Liver (tissue), 9 donors: ENCODE data around the gene PPP2R5C. TPM values are rescaled to one million over a fixed set of nuclear protein-coding genes. Genes with fewer than 3 reads are reported as not detected.

ENCODE experiments used
- DNase-seq: peaks from one replicate; pipeline ENCODE4 v3.0.0-alpha.2; 2017; ENCODE audit warnings: low spot score
- H3K27ac ChIP-seq, 2 donors: one replicate each; pipeline ENCODE4 v1.7.0; 2013; ENCODE audit warnings: inconsistent platforms in 2 of 2, low read length in 2 of 2, control low read depth in 1 of 2, low read depth in 1 of 2, mild to moderate bottlenecking in 1 of 2
- H3K27me3 ChIP-seq, 4 donors: one replicate each; pipeline versions ENCODE4 v1.6.1 to v1.7.0; 2013; ENCODE audit warnings: low read length in 3 of 4, inconsistent platforms in 1 of 4, mild to moderate bottlenecking in 1 of 4, moderate library complexity in 1 of 4; ENCODE audit not compliant: control insufficient read depth in 4 of 4, insufficient read depth in 4 of 4
- H3K36me3 ChIP-seq, 4 donors: one replicate each; pipeline versions ENCODE4 v1.6.1 to v1.7.0; 2013; ENCODE audit warnings: low read length in 3 of 4, mild to moderate bottlenecking in 3 of 4, low read depth in 1 of 4, moderate library complexity in 1 of 4; ENCODE audit not compliant: control insufficient read depth in 4 of 4, insufficient read depth in 3 of 4
- H3K4me1 ChIP-seq, 4 donors: one replicate each; pipeline versions ENCODE4 v1.6.1 to v1.7.0; 2013; ENCODE audit warnings: low read length in 3 of 4, mild to moderate bottlenecking in 3 of 4, moderate library complexity in 1 of 4; ENCODE audit not compliant: control insufficient read depth in 4 of 4, insufficient read depth in 4 of 4
- H3K4me3 ChIP-seq, 3 donors: one replicate each; pipeline versions ENCODE4 v1.6.1 to v1.7.0; 2013; ENCODE audit warnings: low read length in 3 of 3, control low read depth in 1 of 3, low read depth in 1 of 3, mild to moderate bottlenecking in 1 of 3
- H3K9ac ChIP-seq, 2 donors: one replicate each; pipeline ENCODE4 v1.7.0; 2013; ENCODE audit warnings: low read length in 2 of 2, mild to moderate bottlenecking in 2 of 2, moderate library complexity in 2 of 2, control low read depth in 1 of 2, low read depth in 1 of 2
- H3K9me3 ChIP-seq, 4 donors: one replicate each; pipeline versions ENCODE4 v1.6.1 to v1.7.0; 2013; ENCODE audit warnings: low read length in 3 of 4; ENCODE audit not compliant: control insufficient read depth in 4 of 4
- ATF3 ChIP-seq: IDR thresholded peaks from 2 replicates; pipeline ENCODE4 v1.6.1; 2016; ENCODE audit warnings: antibody characterized with exemption
- CTCF ChIP-seq: fragments of 150-350 bp; IDR thresholded peaks from 2 replicates; pipeline ENCODE4 v1.5.1; 2017; ENCODE audit warnings: improper control_type of control experiment, low read depth, low read length; ENCODE audit not compliant: missing input control
- EGR1 ChIP-seq, 2 donors: IDR thresholded peaks; 2 replicates each; pipeline ENCODE4 v1.6.1; 2016 to 2018; ENCODE audit warnings: antibody characterized with exemption in 2 of 2, low read depth in 2 of 2
- FOXA1 ChIP-seq: IDR thresholded peaks from 2 replicates; pipeline ENCODE4 v1.6.1; 2016; ENCODE audit warnings: antibody characterized with exemption
- FOXA2 ChIP-seq: IDR thresholded peaks from 2 replicates; pipeline ENCODE4 v1.6.1; 2016; ENCODE audit warnings: antibody characterized with exemption
- GABPA ChIP-seq, 2 donors: IDR thresholded peaks in 1 of 2; conservative IDR thresholded peaks in 1 of 2; 2 replicates each; pipeline ENCODE4 v1.6.1; 2016; ENCODE audit warnings: antibody characterized with exemption in 2 of 2, mild to moderate bottlenecking in 1 of 2, moderate library complexity in 1 of 2
- HNF4A ChIP-seq, 2 donors: conservative IDR thresholded peaks; 2 replicates each; pipeline ENCODE4 v1.6.1; 2016; ENCODE audit warnings: antibody characterized with exemption in 2 of 2, mild to moderate bottlenecking in 2 of 2
- HNF4G ChIP-seq: IDR thresholded peaks from 2 replicates; pipeline ENCODE4 v1.6.1; 2016; ENCODE audit warnings: antibody characterized with exemption
- JUND ChIP-seq, 2 donors: IDR thresholded peaks; 2 replicates each; pipeline ENCODE4 v1.6.1; 2016; ENCODE audit warnings: antibody characterized with exemption in 2 of 2
- MAX ChIP-seq: IDR thresholded peaks from 2 replicates; pipeline ENCODE4 v1.6.1; 2016; ENCODE audit warnings: antibody characterized with exemption
- NR2F2 ChIP-seq: IDR thresholded peaks from 2 replicates; pipeline ENCODE4 v1.6.1; 2016; ENCODE audit warnings: antibody characterized with exemption
- RAD21 ChIP-seq, 2 donors: IDR thresholded peaks; 2 replicates each; pipeline ENCODE4 v1.6.1; 2016; ENCODE audit warnings: antibody characterized with exemption in 2 of 2, mild to moderate bottlenecking in 2 of 2
- REST ChIP-seq: IDR thresholded peaks from 2 replicates; pipeline ENCODE4 v1.6.1; 2016; ENCODE audit warnings: antibody characterized with exemption, mild to moderate bottlenecking
- RXRA ChIP-seq, 2 donors: IDR thresholded peaks; 2 replicates each; pipeline ENCODE4 v1.6.1; 2017 to 2018; ENCODE audit warnings: antibody characterized with exemption in 2 of 2, mild to moderate bottlenecking in 1 of 2
- SP1 ChIP-seq: IDR thresholded peaks from 2 replicates; pipeline ENCODE4 v1.6.1; 2018; ENCODE audit warnings: antibody characterized with exemption, mild to moderate bottlenecking
- TAF1 ChIP-seq: conservative IDR thresholded peaks from 2 replicates; pipeline ENCODE4 v1.6.1; 2016; ENCODE audit warnings: antibody characterized with exemption, mild to moderate bottlenecking
- YY1 ChIP-seq: IDR thresholded peaks from 2 replicates; pipeline ENCODE4 v1.6.1; 2016; ENCODE audit warnings: antibody characterized with exemption, mild to moderate bottlenecking
- ZBTB33 ChIP-seq: IDR thresholded peaks from 2 replicates; pipeline ENCODE4 v1.6.1; 2016; ENCODE audit warnings: antibody characterized with exemption
- WGBS: extraction: QIAGEN DNeasy Blood & Tissue Kit; methylation state at CpG from one replicate; pipeline ENCODE4 v1.1.7; 2013; 5-methylcytosine and 5-hydroxymethylcytosine counted together
- polyA plus RNA-seq, 2 donors: library from polyadenylated mRNA; stranded (reverse) in 1 of 2; unstranded in 1 of 2; fragments of 200-250 nt in 1 of 2; fragments of >200 nt in 1 of 2; fragmentation: Nextera tagmentation in 1 of 2; extraction: Ambion mirVana in 1 of 2; gene quantifications; one replicate each; pipeline versions ENCODE4 v1.2.1 to v1.2.3, GENCODE V29; 2013 to 2015
- total RNA-seq, 2 donors: library from RNA; depleted of rRNA; stranded (reverse); fragments of >200 nt; gene quantifications; one replicate each; pipeline ENCODE4 v1.2.3, GENCODE V29; 2014
- donor health status: healthy.
- donor health status: healthy.
- donor health status: healthy.
- donor health status: healthy.
- donor health status: healthy.

Gene PPP2R5C
- total and polyA plus RNA-seq, 4 donors: 33.5 to 52.3 (median 43.9) TPM

- TF ChIP-seq GABPA (IDR thresholded peaks at IDR 0.05 in 1 of 2, conservative IDR thresholded peaks at IDR 0.05 in 1 of 2): no peak
These were observed 166.9 kb downstream of the PPP2R5C start (continued) for GRCh38 chr14:101928415-101928841.

- no peaks in the 10 kb centered on the region for H3K9me3 ChIP-seq
- H3K4me3 ChIP-seq: no peak overlapping the region
- H3K27ac ChIP-seq: no peak overlapping the region
- peaks cover 2 to 12% (median 7%) of the 10 kb centered on the region in 4 donors for H3K36me3 ChIP-seq
- H3K4me1 ChIP-seq: no peaks in the 10 kb centered on the region
- no peaks in the 10 kb centered on the region for H3K27me3 ChIP-seq
- TF ChIP-seq ATF3: no peak
- TF ChIP-seq CTCF: no peak
- no peak for TF ChIP-seq RXRA (IDR thresholded peaks at IDR 0.05)
- TF ChIP-seq HNF4A (conservative IDR thresholded peaks at IDR 0.05): no peak
- no peak for TF ChIP-seq GABPA (IDR thresholded peaks at IDR 0.05 in 1 of 2, conservative IDR thresholded peaks at IDR 0.05 in 1 of 2)
- TF ChIP-seq FOXA2: no peak
- no peak for TF ChIP-seq JUND (IDR thresholded peaks at IDR 0.05)
- TF ChIP-seq FOXA1: no peak
- WGBS: 94% methylated on average over 10 of the region's 10 CpGs
- no peak for DNase-seq
- H3K9ac ChIP-seq: no peak overlapping the region
These were observed 167.6 kb downstream of the PPP2R5C start for GRCh38 chr14:101929096-101929495.

- H3K36me3 ChIP-seq: peaks cover 2 to 10% (median 6%) of the 10 kb centered on the region in 4 donors
- no peak overlapping the region for H3K4me3 ChIP-seq
- H3K9ac ChIP-seq: no peak overlapping the region
- H3K27me3 ChIP-seq: no peaks in the 10 kb centered on the region
- no peak overlapping the region for H3K27ac ChIP-seq
- DNase-seq: no peak
- TF ChIP-seq MAX (no peak), HNF4G (no peak), FOXA2 (no peak), HNF4A (conservative IDR thresholded peaks at IDR 0.05) (no peak), YY1 (no peak), EGR1 (IDR thresholded peaks at IDR 0.05; ENCODE audit: low read depth in 2 of 2) (no peak), GABPA (IDR thresholded peaks at IDR 0.05 in 1 of 2, conservative IDR thresholded peaks at IDR 0.05 in 1 of 2) (no peak), TAF1 (no peak), REST (no peak), JUND (IDR thresholded peaks at IDR 0.05) (no peak), ZBTB33 (no peak), ATF3 (no peak), RXRA (IDR thresholded peaks at IDR 0.05) (no peak), CTCF (no peak), SP1 (no peak), RAD21 (IDR thresholded peaks at IDR 0.05) (no peak), NR2F2 (no peak), FOXA1 (no peak)
- H3K9me3 ChIP-seq: no peaks in the 10 kb centered on the region
- H3K4me1 ChIP-seq: no peaks in the 10 kb centered on the region
- 95% methylated on average over 9 of the region's 9 CpGs for WGBS
These were observed 168.4 kb downstream of the PPP2R5C start for GRCh38 chr14:101929946-101930345.
